Coronary artery (tissue), 2 donors: ENCODE measurements around the gene SHMT2.

Source experiments
- DNase-seq: peaks from one replicate; pipeline ENCODE4 v3.0.0-alpha.2; 2017; ENCODE audit warnings: low spot score
- H3K27ac ChIP-seq, 2 donors: fragments of 200-600 bp; sonication (generic); one replicate each; pipeline ENCODE4 v1.5.1; 2016 to 2019
- H3K4me3 ChIP-seq: fragments of 200-600 bp; sonication (generic); 2 replicates; pipeline ENCODE4 v1.5.1; 2016; ENCODE audit warnings: mild to moderate bottlenecking, moderate library complexity
- CTCF ChIP-seq: fragments of 200-600 bp; sonication (generic); IDR thresholded peaks from one replicate; pipeline ENCODE4 v1.5.1; 2019; ENCODE audit warnings: antibody characterized with exemption

Gene SHMT2

GRCh38 chr12:57192920-57193319 lies 36.6 kb upstream of the SHMT2 start:
- no peak for TF ChIP-seq CTCF
- no peak for DNase-seq
- Histone ChIP-seq H3K27ac (no peak overlapping the region), H3K4me3 (no peak overlapping the region)

- no peak overlapping the region for H3K27ac ChIP-seq
- DNase-seq: no peak
- H3K4me3 ChIP-seq: no peak overlapping the region
- TF ChIP-seq CTCF: no peak
These were observed 35.7 kb upstream of the SHMT2 start for GRCh38 chr12:57193706-57194245.

DNA sequence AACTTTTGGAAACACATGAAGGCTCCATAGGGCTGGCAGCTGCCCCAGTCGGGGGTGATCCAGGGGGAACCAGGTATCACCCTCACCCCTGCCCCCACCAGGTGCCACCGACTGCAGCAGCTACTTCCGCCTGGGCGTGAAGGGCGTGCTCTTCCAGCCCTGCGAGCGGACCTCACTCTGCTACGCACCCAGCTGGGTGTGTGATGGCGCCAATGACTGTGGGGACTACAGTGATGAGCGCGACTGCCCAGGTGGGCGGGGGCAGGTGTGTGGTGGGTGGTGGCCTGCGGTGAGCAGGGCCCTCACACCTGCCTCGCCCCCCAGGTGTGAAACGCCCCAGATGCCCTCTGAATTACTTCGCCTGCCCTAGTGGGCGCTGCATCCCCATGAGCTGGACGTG lies 35.3 kb upstream of the SHMT2 start:
- DNase-seq: no peak
- no peak overlapping the region for H3K27ac ChIP-seq
- no peak for TF ChIP-seq CTCF
- H3K4me3 ChIP-seq: no peak overlapping the region

GRCh38 chr12:57195186-57195585 lies 34.3 kb upstream of the SHMT2 start:
- DNase-seq: no peak
- H3K27ac ChIP-seq: no peak overlapping the region
- H3K4me3 ChIP-seq: no peak overlapping the region
- no peak for TF ChIP-seq CTCF

DNA sequence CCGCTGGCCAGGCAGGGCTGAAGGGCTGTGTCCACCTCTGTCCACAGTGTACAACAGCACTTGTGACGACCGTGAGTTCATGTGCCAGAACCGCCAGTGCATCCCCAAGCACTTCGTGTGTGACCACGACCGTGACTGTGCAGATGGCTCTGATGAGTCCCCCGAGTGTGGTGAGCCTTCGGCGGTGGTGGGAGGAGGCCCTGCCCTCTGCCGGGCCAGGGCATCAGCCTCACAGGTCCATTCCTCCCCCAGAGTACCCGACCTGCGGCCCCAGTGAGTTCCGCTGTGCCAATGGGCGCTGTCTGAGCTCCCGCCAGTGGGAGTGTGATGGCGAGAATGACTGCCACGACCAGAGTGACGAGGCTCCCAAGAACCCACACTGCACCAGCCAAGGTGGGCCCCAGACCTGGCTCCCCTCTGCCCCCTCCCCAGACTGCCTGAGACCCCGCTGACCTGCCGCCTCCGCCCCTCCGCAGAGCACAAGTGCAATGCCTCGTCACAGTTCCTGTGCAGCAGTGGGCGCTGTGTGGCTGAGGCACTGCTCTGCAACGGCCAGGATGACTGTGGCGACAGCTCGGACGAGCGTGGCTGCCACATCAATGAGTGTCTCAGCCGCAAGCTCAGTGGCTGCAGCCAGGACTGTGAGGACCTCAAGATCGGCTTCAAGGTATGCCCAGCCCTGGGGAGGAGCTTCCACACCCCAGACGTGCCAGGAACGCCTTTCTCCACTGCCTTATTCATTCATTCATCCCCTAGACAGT lies 33.7 kb upstream of the SHMT2 start:
- Histone ChIP-seq H3K4me3 (no peak overlapping the region), H3K27ac (no peak overlapping the region)
- DNase-seq: no peak
- TF ChIP-seq CTCF: no peak

GRCh38 chr12:57196439-57196838 lies 33.1 kb upstream of the SHMT2 start:
- no peak for TF ChIP-seq CTCF
- Histone ChIP-seq H3K27ac (no peak overlapping the region), H3K4me3 (no peak overlapping the region)
- no peak for DNase-seq

- DNase-seq: no peak
- no peak for TF ChIP-seq CTCF
- H3K4me3 ChIP-seq: no peak overlapping the region
- H3K27ac ChIP-seq: no peak overlapping the region
These were observed 32.6 kb upstream of the SHMT2 start for GRCh38 chr12:57196956-57197355.
